BE2C (cell line): ENCODE data around the gene ZSCAN5A.

Experiments
- DNase-seq: peaks from one replicate; pipeline ENCODE4 v3.0.0-alpha.2; 2020
- H3K27me3 ChIP-seq: fragments of 250-450 bp; sonication (Bioruptor Pico); 2 replicates; pipeline ENCODE4 v1.5.1; 2020; ENCODE audit warnings: mild to moderate bottlenecking
- H3K36me3 ChIP-seq: fragments of 250-450 bp; sonication (Bioruptor Pico); 2 replicates; pipeline ENCODE4 v1.5.1; 2020; ENCODE audit warnings: mild to moderate bottlenecking
- H3K4me1 ChIP-seq: fragments of 250-450 bp; sonication (Bioruptor Pico); 2 replicates; pipeline ENCODE4 v1.5.1; 2020
- H3K4me3 ChIP-seq: 2 replicates; pipeline ENCODE4 v1.5.1; 2011; ENCODE audit warnings: low read depth, low read length
- H3K9me3 ChIP-seq: fragments of 250-450 bp; sonication (Bioruptor Pico); 2 replicates; pipeline ENCODE4 v1.5.1; 2020
- CTCF ChIP-seq: IDR thresholded peaks from 2 replicates; pipeline ENCODE4 v1.5.1; 2012; ENCODE audit warnings: mild to moderate bottlenecking, low read depth, low read length

The ZSCAN5A gene

DNA sequence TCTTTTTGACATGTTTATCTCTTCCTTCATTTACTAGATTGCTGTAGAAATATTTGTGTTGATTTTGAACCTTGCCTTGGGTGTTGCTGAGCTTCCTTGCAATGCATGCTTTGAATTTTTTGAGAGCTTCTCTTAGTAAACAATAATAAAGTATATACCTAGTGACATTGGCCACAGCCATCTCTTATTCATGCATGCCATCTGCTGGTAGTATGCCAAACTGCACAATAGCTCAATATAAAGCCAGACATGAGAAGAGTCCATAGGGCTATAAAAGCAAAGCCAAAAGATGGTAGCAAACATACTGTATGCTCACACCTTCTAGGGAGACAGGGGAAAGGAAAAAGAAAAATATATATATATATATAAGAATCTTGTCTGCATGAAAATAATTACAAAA is 18.9 kb upstream of the ZSCAN5A start:
- H3K4me1 ChIP-seq: no peaks in the 10 kb centered on the region
- H3K27me3 ChIP-seq: no peaks in the 10 kb centered on the region
- H3K9me3 ChIP-seq: no peaks in the 10 kb centered on the region
- DNase-seq: peak; percentile 47
- no peak overlapping the region for H3K4me3 ChIP-seq
- no peaks in the 10 kb centered on the region; the same call in 1 of the 2 replicates for H3K36me3 ChIP-seq
- peak; percentile 83 for TF ChIP-seq CTCF

DNA sequence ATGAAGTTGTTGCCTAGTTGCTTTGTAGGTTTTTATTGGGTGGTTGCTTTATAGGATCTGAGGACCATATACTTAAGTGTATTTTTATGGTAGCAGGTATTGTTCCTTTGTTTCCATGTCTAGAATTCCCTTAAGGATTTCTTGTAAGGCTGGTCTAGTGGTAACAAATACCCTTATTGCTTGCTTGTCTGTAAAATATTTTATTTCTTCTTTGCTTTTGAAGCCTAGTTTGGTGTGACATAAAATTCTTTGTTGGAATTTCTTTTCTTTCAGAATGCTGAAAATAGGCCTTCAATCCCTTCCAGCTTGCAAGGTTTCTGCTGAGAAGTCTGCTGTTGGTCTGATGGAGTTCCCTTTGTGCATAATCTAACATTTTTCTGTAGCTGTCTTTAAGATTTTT is 18.1 kb upstream of the ZSCAN5A start:
- no peak for DNase-seq
- no peak overlapping the region for H3K4me3 ChIP-seq
- no peaks in the 10 kb centered on the region for H3K27me3 ChIP-seq
- no peaks in the 10 kb centered on the region for H3K4me1 ChIP-seq
- no peak for TF ChIP-seq CTCF
- no peaks in the 10 kb centered on the region; the same call in 1 of the 2 replicates for H3K36me3 ChIP-seq
- H3K9me3 ChIP-seq: no peaks in the 10 kb centered on the region

DNA sequence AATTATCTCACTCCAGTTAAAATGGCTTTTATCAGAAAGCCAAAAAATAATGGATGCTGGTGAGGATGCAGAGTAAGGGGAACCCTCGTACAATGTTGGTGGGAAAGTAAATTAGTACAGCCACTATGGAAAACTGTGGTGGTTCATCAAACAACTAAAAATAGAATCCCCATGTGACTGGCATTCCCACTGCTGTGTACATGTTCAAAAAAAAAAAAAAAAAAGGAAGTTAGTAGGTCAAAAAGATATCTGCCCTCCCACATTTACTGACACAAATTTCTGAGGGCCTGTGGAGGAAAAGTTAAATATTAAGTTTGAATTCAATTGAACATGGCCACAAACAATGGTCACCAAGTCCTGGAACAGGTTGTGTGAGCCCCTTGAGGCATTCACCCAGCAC is 9.8 kb upstream of the ZSCAN5A start:
- no peak for DNase-seq
- Histone ChIP-seq H3K4me1 (no peaks in the 10 kb centered on the region), H3K36me3 (no peaks in the 10 kb centered on the region), H3K4me3 (no peak overlapping the region), H3K9me3 (no peaks in the 10 kb centered on the region), H3K27me3 (peaks cover 5% of the 10 kb centered on the region; the same call in 1 of the 2 replicates)
- no peak for TF ChIP-seq CTCF

DNA sequence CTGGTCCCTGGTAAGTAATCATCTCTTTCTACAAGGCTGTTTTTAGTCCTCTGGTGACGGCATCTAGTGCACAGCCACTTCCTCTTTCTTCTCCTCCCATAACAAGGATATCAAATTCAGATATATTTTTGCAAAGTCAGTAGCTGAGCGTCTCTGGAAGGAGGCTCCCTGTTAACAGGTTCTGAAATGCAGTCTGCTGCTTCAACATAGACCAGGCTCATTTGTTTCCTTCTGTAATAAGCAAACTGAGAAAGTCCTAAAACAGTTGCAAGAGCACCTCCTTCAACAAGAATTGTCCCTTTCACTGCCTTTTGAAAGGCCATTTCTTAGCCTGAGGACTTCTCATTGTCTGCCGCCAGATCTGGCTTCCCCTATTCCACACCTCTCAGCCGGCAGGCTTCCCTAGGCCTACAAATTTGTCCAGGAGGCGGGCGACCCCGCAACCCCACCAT is 7.4 kb upstream of the ZSCAN5A start:
- H3K36me3 ChIP-seq: no peaks in the 10 kb centered on the region
- DNase-seq: no peak
- H3K9me3 ChIP-seq: no peaks in the 10 kb centered on the region
- H3K27me3 ChIP-seq: peaks cover 5% of the 10 kb centered on the region; the same call in 1 of the 2 replicates
- no peak overlapping the region for H3K4me3 ChIP-seq
- H3K4me1 ChIP-seq: no peaks in the 10 kb centered on the region
- no peak for TF ChIP-seq CTCF

- H3K4me1 ChIP-seq: no peaks in the 10 kb centered on the region
- no peaks in the 10 kb centered on the region for H3K36me3 ChIP-seq
- no peak for TF ChIP-seq CTCF
- H3K9me3 ChIP-seq: no peaks in the 10 kb centered on the region
- DNase-seq: no peak
- peaks cover 5% of the 10 kb centered on the region; the same call in 1 of the 2 replicates for H3K27me3 ChIP-seq
- no peak overlapping the region for H3K4me3 ChIP-seq
Observed at GRCh38 chr19:56321254-56321988, 6.8 kb upstream of the ZSCAN5A start.

DNA sequence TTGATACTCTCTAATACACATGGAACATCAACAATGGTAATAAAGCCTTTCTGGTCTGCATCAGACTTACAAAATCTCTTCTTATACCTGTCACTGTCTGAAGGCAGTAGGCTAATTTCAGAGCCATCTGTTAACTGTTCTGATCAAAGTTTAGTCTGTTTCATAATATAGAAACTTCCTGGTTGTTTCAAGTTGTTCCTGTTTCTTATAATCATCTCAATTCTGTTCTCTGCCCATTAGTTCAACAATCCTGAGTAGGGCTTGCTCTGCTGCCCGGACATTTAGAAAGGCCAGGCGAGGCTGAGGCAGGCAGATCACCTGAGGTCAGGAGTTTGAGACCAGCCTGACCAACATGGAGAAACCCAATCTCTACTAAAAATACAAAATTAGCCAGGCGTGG is 5.4 kb upstream of the ZSCAN5A start:
- H3K36me3 ChIP-seq: no peaks in the 10 kb centered on the region
- H3K4me1 ChIP-seq: no peaks in the 10 kb centered on the region
- peaks cover 5% of the 10 kb centered on the region; the same call in 1 of the 2 replicates for H3K27me3 ChIP-seq
- no peak for TF ChIP-seq CTCF
- no peak for DNase-seq
- no peak overlapping the region for H3K4me3 ChIP-seq
- no peaks in the 10 kb centered on the region for H3K9me3 ChIP-seq
